Measurements from ENCODE around the gene S100A8.

Gene S100A8

DNA sequence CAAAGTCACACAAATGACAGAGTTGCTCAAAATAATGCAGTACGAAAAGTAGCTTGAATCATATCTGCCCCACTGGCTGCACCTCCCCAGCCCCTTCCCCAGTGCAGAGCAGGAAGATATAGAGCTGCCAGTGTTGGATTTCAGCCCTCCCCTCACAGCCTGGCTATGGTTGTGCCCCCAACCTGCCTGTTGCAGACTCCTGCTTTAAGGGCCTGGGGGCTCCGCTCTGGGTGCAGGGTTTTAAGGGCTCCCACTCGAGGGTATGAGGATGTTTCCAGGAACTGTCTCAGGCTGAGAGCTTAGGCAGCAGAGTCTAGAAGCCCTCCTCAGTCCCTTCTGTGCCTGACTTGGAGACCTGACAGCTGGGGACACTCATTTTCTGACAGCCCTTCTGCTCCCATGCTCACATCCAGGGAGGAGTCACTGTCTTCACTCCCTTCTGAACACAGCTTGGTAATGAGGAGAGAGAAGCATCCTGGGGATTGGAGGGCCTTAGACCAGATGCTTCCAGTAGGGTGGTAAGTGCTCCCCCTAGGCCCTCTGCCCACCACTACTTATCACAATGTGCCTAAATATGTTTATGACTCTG lies 28.6 kb downstream of the S100A8 start:
- DNase-seq (ENCODE audit: low read depth in 2 of 2): no peak

DNA sequence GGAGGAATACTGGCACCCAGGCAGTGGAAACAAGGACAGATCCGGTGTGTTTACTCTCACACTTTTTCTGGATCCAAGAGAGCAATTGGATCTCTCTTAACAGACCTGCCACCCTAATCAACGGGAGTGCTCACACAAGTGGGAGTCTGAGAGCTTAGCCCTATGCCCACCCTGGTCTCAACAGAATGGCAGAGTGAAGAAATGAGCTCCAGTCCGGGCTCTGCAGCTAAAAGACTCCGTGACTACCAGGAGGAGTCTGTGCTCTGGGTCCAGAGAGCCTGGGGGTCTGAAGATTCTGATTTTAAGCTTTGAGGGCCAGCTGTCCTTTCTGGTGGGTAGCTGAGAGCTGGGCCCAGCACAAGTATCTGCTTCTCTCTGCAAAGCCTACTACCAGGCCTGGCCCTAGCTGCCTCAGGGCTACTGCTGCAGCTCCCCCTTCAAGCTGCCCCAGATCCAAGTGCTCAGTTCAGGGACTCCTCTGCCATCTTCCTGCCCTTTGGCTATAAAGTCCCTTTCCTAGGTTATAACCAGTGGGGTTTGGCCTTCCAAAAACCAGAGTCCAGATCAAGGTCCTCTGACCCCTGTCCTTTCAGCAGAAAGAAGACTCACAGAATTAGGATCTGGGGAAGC lies 29.3 kb downstream of the S100A8 start:
- no peak for DNase-seq (ENCODE audit: low read depth in 2 of 2)

DNA sequence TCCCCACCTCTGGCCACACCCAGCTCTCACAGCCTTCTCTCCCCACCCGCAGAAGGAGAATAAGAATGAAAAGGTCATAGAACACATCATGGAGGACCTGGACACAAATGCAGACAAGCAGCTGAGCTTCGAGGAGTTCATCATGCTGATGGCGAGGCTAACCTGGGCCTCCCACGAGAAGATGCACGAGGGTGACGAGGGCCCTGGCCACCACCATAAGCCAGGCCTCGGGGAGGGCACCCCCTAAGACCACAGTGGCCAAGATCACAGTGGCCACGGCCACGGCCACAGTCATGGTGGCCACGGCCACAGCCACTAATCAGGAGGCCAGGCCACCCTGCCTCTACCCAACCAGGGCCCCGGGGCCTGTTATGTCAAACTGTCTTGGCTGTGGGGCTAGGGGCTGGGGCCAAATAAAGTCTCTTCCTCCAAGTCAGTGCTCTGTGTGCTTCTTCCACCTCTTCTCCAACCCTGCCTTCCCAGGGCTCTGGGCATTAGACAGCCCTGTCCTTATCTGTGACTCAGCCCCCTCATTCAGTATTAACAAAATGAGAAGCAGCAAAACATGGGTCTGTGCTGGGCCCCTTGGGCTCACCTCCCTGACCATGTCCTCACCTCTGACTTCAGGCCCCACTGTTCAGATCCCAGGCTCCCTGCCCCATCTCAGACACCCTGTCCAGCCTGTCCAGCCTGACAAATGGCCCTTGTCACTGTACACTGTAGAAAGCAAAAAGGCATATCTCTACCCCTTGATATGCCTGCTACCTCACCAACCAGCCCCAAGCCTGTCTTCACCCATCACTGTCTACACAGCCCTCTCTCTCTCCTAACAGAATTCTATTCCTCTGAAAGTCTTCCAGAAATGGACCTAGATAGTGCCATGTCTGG lies 30.0 kb downstream of the S100A8 start:
- no peak for DNase-seq (ENCODE audit: low read depth in 2 of 2)

DNA sequence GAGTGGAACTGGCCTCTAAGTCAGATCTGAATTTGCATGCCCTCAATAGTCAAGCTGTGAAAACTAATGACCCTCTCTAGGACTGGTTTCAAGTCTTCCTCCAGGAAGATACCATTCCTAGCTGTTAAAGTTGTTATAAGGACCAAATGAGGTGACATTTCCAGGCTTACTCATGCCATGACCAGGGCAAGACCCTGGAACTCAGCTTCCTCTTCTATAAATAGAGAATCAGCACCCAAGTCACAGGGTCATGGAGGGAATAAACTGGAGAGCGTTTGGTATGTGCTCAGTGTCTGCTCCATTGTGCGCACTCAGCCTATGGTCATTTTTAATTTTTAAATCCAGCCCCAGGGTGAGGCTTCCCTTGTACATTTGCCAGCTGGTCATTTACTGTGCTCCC lies 30.7 kb downstream of the S100A8 start:
- DNase-seq (ENCODE audit: low read depth in 2 of 2): no peak

DNA sequence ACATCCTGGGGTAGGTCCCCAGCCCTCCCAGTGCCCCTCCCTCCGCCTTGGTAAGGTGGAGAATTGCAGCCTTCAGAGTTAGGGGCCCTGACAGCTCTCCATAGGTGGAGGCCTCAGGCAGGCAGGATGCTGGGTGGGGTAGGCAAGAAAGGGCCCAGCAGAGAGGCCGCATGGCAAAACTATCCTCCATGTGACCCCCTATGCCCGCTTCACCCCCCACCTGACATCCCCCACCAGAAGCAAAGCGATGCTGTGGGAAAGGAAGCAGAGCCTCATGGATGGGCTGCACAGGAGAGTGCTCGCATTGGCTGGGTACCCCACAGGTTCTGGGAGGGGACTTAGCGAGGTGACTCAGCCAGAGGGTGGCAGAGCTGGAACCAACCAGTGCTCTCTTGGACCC lies 31.6 kb downstream of the S100A8 start:
- no peak for DNase-seq (ENCODE audit: low read depth in 2 of 2)

DNA sequence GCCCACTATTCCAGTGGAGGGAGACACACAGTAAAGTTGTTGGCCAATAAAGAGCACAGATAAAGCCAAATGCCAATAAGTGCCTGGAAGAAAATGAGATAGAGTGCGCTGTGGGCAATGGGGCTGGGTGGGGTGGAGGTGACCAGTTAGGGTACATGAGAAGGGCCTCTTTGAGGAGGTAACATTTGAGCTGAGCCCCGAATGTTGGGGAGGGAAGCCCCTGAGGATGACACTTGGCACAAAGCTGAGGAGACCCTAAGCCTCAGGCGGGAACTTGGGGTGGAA lies 32.2 kb downstream of the S100A8 start:
- no peak for DNase-seq (ENCODE audit: low read depth in 2 of 2)

DNA sequence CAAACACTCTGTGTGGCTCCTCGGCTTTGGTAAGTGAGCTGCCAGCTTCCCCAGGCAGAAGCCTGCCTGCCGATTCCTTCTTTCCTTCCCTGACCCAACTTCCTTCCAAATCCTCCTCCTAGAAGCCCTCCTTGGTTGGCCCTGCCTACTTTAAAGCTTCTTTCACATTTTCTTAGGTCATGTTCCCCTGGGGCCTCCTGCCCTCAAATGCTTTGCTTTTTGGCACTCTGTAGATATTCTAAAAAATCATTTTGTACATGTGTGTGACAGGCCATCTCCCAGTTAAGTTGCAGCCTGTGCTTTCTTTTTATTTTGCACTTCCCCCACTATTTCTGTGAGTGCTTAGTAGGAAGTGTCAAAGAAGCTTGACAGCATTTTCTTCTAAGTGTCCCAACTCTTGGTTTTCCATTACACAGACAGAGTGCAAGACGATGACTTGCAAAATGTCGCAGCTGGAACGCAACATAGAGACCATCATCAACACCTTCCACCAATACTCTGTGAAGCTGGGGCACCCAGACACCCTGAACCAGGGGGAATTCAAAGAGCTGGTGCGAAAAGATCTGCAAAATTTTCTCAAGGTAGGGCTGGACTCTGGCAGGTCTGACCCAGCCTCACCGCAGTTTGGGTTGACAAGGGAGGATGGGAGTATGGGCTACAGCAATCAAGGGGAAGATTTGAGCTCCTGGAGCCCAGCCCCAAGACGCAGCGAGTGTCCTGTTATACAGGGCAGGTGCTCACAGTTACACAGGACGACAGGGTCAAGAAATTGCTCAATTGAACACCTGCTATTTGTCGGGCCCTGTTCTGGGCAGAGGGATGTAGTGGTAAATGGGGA lies 32.8 kb downstream of the S100A8 start, which contains the start of gene S100A9:
TSS of gene S100A9 (plus strand) at position 2 of the 838 bp plus-strand sequence. CDS start at position 432, 430 bp downstream.
- no peak for DNase-seq (ENCODE audit: low read depth in 2 of 2)

DNA sequence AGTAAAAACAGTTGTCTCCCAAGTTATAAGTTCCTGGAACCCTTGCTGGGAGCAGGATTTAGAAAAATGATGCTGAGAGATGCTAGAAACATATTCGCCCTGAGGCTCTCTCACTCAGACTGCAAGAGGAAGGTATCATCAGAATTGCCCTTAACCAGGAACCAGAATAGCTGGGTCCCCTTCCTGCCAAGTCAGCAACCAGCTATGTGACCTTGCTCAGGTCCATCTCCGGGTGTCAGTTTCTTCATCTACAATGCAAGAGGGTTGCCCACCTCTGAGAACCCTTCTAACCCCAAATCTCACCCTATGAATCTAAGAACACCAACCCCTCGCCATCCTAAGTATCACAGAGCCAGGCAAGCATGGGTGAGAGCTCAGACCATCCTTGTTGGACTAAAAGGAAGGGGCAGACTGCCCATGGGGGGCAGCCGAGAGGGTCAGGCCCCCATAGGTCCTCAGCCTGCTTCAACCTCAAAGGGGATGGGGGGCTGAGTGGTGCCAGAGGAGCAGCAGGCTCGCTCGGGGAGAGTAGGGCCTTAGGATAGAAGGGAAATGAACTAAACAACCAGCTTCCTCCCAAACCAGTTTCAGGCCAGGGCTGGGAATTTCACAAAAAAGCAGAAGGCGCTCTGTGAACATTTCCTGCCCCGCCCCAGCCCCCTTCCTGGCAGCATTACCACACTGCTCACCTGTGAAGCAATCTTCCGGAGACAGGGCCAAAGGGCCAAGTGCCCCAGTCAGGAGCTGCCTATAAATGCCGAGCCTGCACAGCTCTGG lies 33.6 kb downstream of the S100A8 start:
- DNase-seq (ENCODE audit: low read depth in 2 of 2): no peak

DNA sequence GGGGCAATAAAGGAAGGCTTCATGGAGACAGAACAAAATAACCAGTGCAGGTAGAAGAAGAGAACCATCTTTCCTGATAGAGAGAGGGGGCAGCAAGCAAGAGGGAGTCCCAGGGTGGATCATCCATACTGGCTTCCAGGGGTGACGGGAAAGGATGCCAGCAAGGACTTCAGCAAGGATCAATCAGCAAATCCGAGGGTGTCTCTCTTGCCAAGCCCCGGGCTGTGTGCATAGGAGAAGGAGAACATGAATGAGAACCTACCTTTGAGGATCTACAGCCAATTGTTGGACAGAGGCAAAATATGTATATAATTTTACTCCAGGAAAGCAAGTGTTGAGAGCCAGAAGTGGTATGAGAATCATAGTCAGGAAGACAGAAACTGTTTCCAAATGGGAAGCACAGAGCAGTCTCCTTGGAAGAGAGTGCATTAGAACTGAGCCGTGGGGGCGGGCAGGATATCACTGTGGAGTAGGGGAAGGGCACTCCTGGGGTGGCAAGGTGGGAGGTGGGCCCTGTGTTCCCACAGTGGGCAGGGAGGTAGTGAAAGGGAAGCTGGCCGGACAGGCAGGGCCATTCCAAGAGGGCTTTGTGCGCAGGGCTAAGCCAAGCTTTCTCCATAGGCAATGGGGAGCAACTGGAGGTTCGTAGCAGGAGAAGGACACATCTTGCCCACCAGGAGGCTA lies 34.3 kb downstream of the S100A8 start:
- DNase-seq (ENCODE audit: low read depth in 2 of 2): no peak

DNA sequence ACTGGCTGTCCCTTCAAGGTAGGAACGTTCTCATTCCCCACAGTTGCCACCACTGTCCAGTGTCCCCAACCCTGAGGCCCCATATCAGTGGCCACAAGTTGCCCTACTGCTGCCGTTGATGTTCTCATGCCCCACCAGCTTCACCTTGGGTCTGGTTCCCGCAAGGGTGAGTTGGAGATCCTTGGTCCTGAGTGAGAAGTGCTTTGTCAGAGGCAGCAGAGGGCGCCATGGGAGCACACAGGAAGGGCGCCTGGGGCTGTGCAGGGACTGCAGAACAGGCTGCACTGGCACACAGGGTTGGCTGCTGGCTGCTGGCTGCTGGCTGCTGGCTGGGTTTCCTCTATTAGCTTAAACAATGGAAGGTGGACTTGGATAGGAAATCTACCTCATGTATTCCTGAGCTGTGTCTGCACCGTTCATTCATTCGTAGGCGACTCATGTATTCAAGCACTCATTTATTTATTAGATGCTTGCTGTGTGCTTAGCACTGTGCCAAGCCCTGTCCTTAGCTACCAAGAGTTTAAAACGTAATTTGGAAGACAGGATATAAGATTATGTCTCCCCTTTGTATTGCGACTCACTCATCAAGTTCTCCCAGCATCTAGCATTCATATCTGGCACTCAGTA lies 35.3 kb downstream of the S100A8 start:
- DNase-seq (ENCODE audit: low read depth in 2 of 2): peak; percentile 20 to 46

DNA sequence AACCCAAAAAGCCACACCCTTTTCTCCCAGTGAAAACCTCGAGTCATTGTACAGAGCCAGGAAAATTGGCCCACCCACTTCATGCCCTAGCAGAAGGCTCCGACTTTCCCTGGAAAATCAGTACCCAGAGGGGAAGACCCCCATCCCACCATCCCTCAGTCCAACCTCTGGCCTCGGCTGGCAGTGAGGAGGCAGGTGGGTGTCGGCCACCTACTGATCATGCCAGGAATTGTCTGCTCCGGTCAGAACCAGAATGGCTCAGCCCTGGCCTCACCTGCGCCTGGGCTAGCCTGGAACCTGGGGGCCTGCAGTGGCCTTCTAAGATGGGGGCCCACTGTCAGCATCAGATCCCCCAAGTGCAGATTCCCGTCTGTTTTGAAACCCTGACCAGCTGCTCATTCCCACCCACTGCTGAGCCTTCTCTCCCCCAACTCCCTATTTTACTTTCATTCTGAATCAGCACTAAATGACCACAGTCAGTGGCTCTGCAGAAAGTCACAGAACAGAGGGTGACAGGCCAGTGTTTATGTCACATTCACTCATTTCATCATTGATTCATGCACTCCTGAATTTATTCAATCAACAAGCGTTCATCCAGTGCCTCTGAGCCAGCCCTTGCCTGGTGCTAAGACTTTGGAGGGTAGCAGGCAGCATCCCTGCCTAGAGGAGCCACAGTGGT lies 36.2 kb downstream of the S100A8 start:
- DNase-seq (ENCODE audit: low read depth in 2 of 2): no peak

DNA sequence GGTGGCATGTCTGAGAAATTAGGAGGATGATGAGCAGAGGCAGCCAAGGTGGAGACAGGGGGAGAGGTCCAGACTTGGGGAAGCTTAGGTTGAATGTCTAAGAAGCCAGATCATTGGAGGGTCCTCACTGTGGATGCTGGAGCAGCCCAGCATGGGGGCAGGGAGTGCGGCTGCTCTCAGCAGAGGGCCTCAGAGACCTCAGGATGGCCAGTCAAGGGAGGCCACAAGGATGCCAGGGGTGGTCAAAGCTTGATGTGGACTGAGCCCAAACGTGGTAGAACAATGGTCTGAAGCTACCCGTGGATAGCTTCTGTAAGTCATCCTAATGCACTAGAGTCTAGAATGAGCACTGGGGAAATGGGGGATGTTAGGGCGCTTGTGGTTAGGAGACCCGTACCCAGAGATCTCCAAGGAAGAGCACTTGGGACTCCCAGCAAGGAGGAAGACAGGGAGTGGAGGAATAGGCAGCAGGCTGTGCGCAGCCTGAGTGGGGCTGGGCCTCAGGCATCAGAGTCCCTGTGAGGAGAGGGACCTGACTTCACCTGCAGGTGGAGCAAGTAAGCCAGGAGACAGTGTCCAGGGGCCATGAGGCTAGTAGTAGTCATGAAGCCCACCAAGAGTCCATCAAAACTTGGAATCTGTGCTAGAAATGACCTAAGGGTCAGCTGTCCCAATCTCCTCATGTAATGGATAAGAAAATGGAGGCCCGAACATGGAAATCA lies 37.5 kb downstream of the S100A8 start:
- no peak for DNase-seq (ENCODE audit: low read depth in 2 of 2)

DNA sequence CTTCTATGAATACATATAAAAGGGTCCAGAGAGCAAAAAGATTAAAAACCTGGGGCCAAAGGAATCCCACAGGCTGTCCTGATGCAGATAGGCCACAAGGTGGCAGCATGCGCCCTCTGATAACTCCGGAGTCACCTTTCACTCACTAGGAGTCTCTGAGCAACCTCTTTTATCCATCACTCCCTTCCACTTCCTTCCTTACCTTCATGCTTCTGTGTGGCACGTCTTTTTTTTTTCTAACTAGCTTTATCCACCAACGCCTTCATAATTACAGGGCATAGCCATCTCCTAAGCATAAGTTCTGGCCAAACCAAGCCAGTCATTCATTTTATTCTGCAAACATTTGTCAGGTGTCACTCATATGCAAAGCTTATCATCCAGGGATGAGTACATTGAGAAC lies 38.4 kb downstream of the S100A8 start:
- peak; percentile 35 to 49 for DNase-seq (ENCODE audit: low read depth in 2 of 2)

DNA sequence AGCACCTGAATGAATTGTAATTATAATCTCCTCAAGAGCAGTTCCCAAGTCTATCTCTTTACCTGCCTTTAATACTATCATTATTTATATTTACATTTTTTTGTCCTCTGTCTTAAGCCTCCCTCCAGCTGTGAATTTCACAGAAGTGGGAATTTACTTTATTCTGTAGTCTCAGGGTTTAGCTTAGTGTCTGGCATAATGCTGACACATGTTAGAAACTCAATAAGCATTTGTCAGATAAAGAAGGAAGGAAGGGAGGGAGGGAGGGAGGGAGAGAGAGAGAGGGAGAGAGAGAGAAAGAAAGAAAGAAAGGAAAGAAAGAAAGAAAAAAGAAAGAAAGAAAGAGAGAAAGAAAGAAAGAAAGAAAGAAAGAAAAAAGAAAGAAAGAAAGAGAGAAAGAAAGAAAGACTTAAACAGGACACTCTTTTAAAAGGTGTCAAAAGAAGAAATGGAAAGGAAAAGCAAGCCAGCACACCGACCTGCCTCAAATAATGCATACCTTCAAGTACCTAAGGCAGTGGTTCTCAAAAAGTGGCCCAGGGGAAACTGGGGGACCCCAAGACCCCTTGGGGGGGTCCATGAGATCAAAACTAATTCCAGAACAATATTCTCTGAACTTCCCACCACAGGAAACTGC lies 40.4 kb downstream of the S100A8 start:
- DNase-seq (ENCODE audit: low read depth in 2 of 2): no peak

DNA sequence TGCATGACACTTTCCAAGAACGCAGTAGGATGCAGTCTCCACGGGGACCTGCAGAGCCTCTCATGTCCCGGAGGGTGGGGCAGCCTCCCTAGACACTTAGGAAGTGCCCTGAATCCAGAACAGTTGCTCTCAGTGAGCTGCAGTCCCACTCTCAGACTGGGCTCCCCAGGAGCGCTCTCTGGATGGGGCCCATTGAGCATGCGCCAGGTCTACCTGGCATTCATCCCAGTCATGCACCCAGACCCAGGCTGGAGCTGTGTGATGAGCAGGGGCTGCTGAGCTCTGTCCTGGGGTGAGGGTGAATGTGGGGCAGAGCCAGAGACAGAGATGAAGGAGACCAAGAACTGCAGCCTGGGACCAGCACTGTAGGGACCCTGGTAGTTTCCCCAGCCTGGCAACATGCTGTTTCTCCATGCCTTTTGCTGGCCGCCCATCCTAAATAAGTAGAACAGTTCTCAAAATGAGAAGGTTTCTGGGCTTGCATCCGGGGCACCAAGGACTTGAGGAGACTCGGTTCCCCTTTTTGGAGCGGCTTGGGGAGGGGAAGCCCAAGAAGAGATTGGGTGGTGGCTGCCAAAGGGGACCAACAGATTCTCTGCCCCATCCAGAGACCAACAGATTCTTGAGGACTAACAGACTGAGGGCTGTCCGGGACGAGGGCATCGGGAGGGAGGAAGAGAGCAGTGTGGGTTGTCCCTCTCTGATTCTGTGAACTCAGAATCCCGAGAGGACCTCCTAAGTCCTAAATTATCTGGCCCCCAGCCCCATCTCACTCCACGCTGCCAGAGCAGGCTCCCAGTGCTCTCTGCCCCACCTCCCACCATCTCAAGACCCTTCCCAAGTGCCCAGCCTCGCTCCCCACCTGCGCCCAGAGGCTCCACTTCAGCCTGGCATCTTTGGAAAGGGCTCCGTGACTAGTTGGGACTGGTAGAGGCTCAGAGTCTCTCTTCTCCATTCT lies 41.2 kb downstream of the S100A8 start:
- no peak for DNase-seq (ENCODE audit: low read depth in 2 of 2)

DNA sequence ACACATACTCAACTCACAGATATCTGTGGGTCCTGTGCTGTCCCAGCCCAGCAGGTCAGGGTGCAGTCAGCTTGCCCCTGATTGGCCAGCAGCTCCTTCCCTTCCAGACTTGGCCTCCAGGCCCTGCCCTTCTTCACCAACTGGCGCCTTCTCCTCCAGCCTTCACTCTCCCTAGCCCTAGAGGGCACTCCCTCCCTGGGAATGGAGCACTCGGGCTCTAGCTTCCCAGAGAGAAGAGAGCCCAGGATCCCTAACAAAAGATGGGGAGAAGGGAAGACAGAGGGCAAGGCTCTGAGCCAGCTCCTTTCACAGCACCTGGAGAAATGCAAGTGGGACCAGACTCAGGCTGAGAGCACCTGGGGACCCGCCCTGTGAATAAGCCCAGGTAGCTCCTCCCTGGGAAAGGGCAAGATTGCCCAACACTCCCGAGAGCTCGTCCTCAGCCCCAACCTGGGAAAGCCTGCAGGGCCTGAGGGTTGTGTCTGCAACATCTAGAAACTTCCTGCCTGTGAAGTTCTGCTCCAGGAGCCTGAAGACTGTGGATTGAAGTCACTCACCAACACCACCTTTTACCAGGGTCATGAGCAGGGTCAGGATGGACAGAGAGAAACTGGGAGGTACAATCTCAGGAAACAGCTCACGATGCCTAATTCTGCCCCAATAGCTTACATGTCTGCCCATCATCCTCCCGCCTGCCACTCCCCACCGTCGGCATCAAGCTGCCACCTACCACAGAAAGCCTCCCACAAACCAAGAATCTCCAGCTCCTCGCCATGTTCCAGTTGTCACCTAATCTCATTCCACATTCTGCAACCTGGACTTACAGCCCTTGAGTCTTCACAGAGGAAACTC lies 42.1 kb downstream of the S100A8 start, which contains the start of gene PGLYRP4:
TSS of gene PGLYRP4 (minus strand) at position 331 of the 852 bp plus-strand sequence. CDS start 909 bp downstream, outside the sequence.
- DNase-seq (ENCODE audit: low read depth in 2 of 2): no peak

All from stimulated activated CD4-positive, alpha-beta T cell treated with anti-CD3 and anti-CD28 coated beads, Interleukin-4, amount 100 ng/mL, for 48 hours (primary cell).